Suprapubic skin (tissue), 4 donors: Measurements from ENCODE around the gene MOCOS. TPM values are rescaled to one million over a fixed set of nuclear protein-coding genes. Genes with fewer than 3 reads are reported as not detected.
A peak's percentile ranks its signal among the peaks of the same experiment; 100 is the strongest.

Source experiments
- DNase-seq, 2 donors: peaks; one replicate each; pipeline ENCODE4 v3.0.0-alpha.2; 2019; ENCODE audit warnings: low spot score in 2 of 2
- H3K27ac ChIP-seq: fragments of 200-600 bp; sonication (generic); one replicate; pipeline ENCODE4 v1.5.1; 2019
- H3K27me3 ChIP-seq: fragments of 200-600 bp; sonication (generic); one replicate; pipeline ENCODE4 v1.5.1; 2019
- H3K36me3 ChIP-seq: fragments of 200-600 bp; sonication (generic); one replicate; pipeline ENCODE4 v1.5.1; 2019
- H3K4me1 ChIP-seq: fragments of 200-600 bp; sonication (generic); one replicate; pipeline ENCODE4 v1.5.1; 2019
- H3K4me3 ChIP-seq: fragments of 200-600 bp; sonication (generic); one replicate; pipeline ENCODE4 v1.5.1; 2019; ENCODE audit warnings: mild to moderate bottlenecking
- H3K9me3 ChIP-seq: fragments of 200-600 bp; sonication (generic); one replicate; pipeline ENCODE4 v1.5.1; 2019
- EP300 ChIP-seq: sonication (generic); formaldehyde crosslinking; IDR thresholded peaks from one replicate; pipeline ENCODE4 v1.6.1; 2017; ENCODE audit warnings: antibody characterized with exemption
- POLR2A ChIP-seq, 2 donors: fragments of 450-650 bp; IDR thresholded peaks; one replicate each; pipeline ENCODE4 v1.6.1; 2017; ENCODE audit warnings: antibody characterized with exemption in 2 of 2, mild to moderate bottlenecking in 2 of 2, moderate library complexity in 2 of 2
- POLR2AphosphoS5 ChIP-seq, 3 donors: sonication (generic); formaldehyde crosslinking; IDR thresholded peaks; one replicate each; pipeline ENCODE4 v1.6.1; 2017; ENCODE audit warnings: antibody characterized with exemption in 3 of 3
- WGBS: methylation state at CpG from one replicate; pipeline ENCODE4 v1.1.5; 2018; 5-methylcytosine and 5-hydroxymethylcytosine counted together
- total RNA-seq, 4 donors: library from RNA; depleted of rRNA; stranded (reverse); fragments of >200 nt; gene quantifications; one replicate each; pipeline ENCODE4 v1.1.0, GENCODE V29; 2016
- TF ChIP-seq, protein P1 (sequence below), 2 donors: fragments of 200-600 bp in 1 of 2; fragments of 450-650 bp in 1 of 2; sonication (generic) in 1 of 2; IDR thresholded peaks; one replicate each; pipeline ENCODE4 v1.5.1; 2016 to 2019; ENCODE audit warnings: antibody characterized with exemption in 2 of 2, mild to moderate bottlenecking in 1 of 2, moderate library complexity in 1 of 2

MOCOS gene
- 1 to 10 TPM; 4.6 to 9.2 (median 6.4) TPM for total RNA-seq

DNA sequence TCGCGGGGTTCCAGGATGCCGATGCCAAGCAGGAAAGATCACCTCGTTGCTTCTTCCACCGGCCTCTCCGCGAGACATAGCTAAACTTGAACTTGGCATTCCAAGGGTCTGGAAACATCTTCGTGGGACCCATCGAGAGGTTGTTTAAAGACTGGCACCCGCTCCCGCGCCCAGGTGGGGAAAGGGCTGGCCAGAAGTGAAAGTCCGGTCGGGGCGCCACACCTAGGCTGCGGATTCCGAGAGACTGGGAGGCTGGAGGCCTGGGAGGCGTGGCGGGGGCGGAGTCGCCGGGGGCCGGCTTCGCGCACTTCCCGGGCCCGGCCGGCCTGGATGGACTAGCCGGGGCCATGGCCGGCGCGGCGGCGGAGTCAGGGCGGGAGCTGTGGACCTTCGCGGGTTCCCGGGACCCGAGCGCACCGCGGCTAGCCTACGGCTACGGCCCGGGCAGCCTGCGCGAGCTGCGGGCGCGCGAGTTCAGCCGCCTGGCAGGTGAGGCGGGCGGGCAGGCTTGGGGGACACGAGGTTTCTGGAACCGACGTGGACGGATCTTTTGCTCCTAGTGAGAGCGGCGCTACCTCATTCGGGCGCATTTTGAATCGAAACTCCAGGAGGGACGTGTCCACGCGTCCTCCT lies at the start of gene MOCOS:
MOCOS (plus strand) TSS at position 305 of the 633 bp plus-strand sequence; CDS start at position 348, 43 bp downstream.
- Histone ChIP-seq H3K27ac (peak within 1 kb of the TSS; percentile 47), H3K4me1 (peaks cover 18% of the 10 kb centered on the region), H3K36me3 (no peaks in the 10 kb centered on the region), H3K4me3 (peak within 1 kb of the TSS; percentile 75), H3K27me3 (no peaks in the 10 kb centered on the region), H3K9me3 (no peaks in the 10 kb centered on the region)
- peak; percentile 76 to 86 for DNase-seq
- TF ChIP-seq POLR2A (IDR thresholded peaks at IDR 0.05) (no peak), POLR2AphosphoS5 (IDR thresholded peaks at IDR 0.05) (no peak), EP300 (no peak)
- WGBS = 0% methylated on average over 5 of the region's 66 CpGs

GRCh38 chr18:36139245-36139644 lies 48.1 kb upstream of the MOCOS start:
- no peak for TF ChIP-seq POLR2A (IDR thresholded peaks at IDR 0.05)
- 85% methylated on average over 5 of the region's 5 CpGs for WGBS
- H3K36me3 ChIP-seq = peaks cover 83% of the 10 kb centered on the region

DNA sequence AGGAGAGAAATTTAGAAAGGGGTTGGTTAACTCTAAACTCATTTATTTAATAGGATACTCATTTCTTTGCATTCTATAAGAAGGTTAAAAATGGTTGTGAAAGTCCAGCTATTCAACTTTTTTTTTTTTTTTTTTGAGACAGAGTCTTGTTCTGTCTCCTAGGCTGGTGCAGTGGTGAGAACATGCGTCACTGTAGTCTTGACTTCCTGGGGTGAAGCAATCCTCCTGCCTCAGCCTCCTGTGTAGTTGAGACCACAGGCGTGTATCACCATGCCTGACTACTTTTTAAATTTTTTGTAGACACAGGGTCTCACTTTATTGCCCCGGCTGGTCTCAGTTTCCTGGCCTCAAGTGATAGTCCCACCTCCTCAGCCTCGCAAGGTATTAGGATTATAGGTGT lies 45.7 kb upstream of the MOCOS start:
- Histone ChIP-seq H3K36me3 (peaks cover 94% of the 10 kb centered on the region), H3K4me3 (no peak overlapping the region), H3K4me1 (no peaks in the 10 kb centered on the region), H3K9me3 (no peaks in the 10 kb centered on the region), H3K27me3 (no peaks in the 10 kb centered on the region), H3K27ac (no peak overlapping the region)
- TF ChIP-seq POLR2AphosphoS5 (IDR thresholded peaks at IDR 0.05) (no peak), POLR2A (IDR thresholded peaks at IDR 0.05) (no peak)
- TF ChIP-seq, protein P1, sequence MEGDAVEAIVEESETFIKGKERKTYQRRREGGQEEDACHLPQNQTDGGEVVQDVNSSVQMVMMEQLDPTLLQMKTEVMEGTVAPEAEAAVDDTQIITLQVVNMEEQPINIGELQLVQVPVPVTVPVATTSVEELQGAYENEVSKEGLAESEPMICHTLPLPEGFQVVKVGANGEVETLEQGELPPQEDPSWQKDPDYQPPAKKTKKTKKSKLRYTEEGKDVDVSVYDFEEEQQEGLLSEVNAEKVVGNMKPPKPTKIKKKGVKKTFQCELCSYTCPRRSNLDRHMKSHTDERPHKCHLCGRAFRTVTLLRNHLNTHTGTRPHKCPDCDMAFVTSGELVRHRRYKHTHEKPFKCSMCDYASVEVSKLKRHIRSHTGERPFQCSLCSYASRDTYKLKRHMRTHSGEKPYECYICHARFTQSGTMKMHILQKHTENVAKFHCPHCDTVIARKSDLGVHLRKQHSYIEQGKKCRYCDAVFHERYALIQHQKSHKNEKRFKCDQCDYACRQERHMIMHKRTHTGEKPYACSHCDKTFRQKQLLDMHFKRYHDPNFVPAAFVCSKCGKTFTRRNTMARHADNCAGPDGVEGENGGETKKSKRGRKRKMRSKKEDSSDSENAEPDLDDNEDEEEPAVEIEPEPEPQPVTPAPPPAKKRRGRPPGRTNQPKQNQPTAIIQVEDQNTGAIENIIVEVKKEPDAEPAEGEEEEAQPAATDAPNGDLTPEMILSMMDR (IDR thresholded peaks at IDR 0.05) = no peak
- DNase-seq = no peak
- 99% methylated on average over 4 of the region's 4 CpGs for WGBS

More at GRCh38 chr18:36139245-36139644, 48.1 kb upstream of the MOCOS start:
- H3K4me3 ChIP-seq = no peak overlapping the region
- H3K9me3 ChIP-seq = no peaks in the 10 kb centered on the region
- no peaks in the 10 kb centered on the region for H3K4me1 ChIP-seq
- no peak overlapping the region for H3K27ac ChIP-seq
- DNase-seq = no peak
- H3K27me3 ChIP-seq = no peaks in the 10 kb centered on the region

GRCh38 chr18:36142751-36143150 lies 44.5 kb upstream of the MOCOS start:
- TF ChIP-seq POLR2A (IDR thresholded peaks at IDR 0.05) (no peak), POLR2AphosphoS5 (IDR thresholded peaks at IDR 0.05) (no peak), EP300 (no peak)
- TF ChIP-seq, protein P1 (IDR thresholded peaks at IDR 0.05) = no peak
- 95% methylated on average over 3 of the region's 3 CpGs for WGBS
- H3K9me3 ChIP-seq = no peaks in the 10 kb centered on the region
- peaks cover 96% of the 10 kb centered on the region for H3K36me3 ChIP-seq
- no peak overlapping the region for H3K4me3 ChIP-seq
- no peaks in the 10 kb centered on the region for H3K4me1 ChIP-seq
- no peak for DNase-seq
- no peaks in the 10 kb centered on the region for H3K27me3 ChIP-seq
- no peak overlapping the region for H3K27ac ChIP-seq

- Histone ChIP-seq H3K4me3 (no peak overlapping the region), H3K9me3 (no peaks in the 10 kb centered on the region), H3K36me3 (peaks cover 96% of the 10 kb centered on the region), H3K27me3 (no peaks in the 10 kb centered on the region), H3K27ac (no peak overlapping the region), H3K4me1 (no peaks in the 10 kb centered on the region)
- DNase-seq = no peak
- TF ChIP-seq POLR2A (IDR thresholded peaks at IDR 0.05) = no peak
- no peak for TF ChIP-seq EP300
- TF ChIP-seq, protein P1 (IDR thresholded peaks at IDR 0.05) = no peak
- no peak for TF ChIP-seq POLR2AphosphoS5 (IDR thresholded peaks at IDR 0.05)
- WGBS = 100% methylated on average over 2 of the region's 2 CpGs
Observed at GRCh38 chr18:36143391-36143790, 43.9 kb upstream of the MOCOS start.

DNA sequence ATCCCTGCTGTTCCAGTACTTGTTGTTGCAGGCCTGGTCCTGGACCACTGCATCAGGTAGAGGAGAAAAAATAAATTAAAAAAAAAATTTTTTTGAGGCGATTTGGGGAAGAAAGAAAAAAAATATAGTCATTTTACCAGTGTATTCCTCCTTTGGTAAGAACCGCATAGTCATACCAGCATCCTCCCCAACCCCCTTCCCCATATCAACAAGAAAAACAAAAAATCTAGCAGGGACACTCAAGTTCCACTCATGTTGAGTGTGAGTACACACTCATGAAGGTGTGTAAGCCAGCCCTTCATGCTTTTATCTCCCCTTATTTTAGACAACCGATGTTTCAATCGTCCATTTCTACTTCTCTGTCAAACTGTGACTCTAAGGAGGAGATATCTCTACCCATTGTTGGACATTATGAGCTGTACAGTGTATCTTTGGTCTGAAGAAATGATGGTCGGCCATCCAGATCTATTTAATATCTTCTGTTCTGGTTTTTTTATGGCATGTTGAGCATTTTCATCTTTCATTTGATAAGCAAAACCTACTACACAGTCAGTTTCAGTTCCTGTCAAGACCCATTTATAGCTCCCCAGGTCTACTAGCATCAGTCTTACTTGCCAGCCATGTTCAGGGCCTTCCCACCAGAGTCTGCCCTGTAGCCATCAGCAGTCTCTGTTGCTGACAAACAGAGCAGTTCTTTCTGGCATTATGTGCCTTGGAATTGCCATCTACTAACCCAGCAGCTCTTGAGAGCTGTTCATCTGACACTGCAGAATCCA lies 37.6 kb upstream of the MOCOS start:
- Histone ChIP-seq H3K9me3 (no peaks in the 10 kb centered on the region), H3K27me3 (no peaks in the 10 kb centered on the region), H3K36me3 (peaks cover 99% of the 10 kb centered on the region), H3K4me1 (no peaks in the 10 kb centered on the region), H3K4me3 (no peak overlapping the region), H3K27ac (no peak overlapping the region)
- DNase-seq = no peak
- no peak for TF ChIP-seq EP300
- TF ChIP-seq POLR2AphosphoS5 (IDR thresholded peaks at IDR 0.05) = no peak
- TF ChIP-seq POLR2A (IDR thresholded peaks at IDR 0.05) = no peak
- TF ChIP-seq, protein P1 (IDR thresholded peaks at IDR 0.05) = no peak
- WGBS = 88% methylated on average over 5 of the region's 5 CpGs
